GM21423 (cell line): ENCODE results near the gene TCF12.

Experiments used
- ATAC-seq: cut with Tn5 transposase; IDR thresholded peaks from one replicate; pipeline ENCODE4 v1.9.1; 2021; ENCODE audit warnings: mild to moderate bottlenecking, moderate library complexity; ENCODE audit not compliant: unreplicated experiment

TCF12 gene

DNA sequence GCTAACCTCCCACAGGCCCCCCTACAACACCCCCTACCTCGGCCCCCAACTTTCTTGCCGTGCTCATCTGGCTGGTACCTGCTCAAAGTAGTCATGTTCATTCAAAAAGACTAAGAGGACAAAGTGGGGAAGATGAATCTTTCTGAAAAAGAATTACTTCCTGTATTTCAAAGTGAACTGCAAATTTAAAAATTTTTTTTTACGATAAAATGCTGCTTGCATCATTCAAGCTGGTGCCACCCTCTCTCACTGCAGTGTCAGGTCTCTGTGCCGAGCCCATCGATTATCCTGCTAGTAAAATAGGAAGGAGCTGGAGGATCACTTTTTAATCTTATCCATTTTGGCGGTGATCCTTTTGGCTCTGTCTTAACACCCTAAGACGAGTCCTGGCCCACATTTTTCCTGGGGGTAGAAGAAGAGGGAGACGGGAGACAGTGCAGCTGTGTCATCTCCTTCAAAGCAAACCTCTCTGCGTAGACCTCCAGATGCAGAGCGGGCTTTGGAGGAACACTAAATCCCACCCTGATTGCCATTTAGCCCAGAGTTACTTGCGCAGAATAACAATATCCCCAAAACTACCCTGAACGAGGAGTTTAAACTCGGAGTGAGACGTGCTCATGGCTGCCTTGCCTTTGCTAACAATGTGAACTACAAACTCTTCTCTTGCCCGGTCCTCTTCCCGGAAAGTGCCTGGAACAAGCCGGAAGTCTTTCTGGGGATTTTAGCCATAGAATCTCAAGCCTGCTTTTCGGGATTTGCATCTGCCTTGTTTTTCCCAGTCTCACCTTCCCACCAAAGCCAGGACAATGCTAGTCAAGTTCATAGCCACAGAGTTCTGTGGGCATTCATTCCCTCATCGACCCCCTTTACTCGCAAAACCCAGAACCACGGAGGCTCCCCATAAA, 391.7 kb downstream of the TCF12 start:
- ATAC-seq: no peak

DNA sequence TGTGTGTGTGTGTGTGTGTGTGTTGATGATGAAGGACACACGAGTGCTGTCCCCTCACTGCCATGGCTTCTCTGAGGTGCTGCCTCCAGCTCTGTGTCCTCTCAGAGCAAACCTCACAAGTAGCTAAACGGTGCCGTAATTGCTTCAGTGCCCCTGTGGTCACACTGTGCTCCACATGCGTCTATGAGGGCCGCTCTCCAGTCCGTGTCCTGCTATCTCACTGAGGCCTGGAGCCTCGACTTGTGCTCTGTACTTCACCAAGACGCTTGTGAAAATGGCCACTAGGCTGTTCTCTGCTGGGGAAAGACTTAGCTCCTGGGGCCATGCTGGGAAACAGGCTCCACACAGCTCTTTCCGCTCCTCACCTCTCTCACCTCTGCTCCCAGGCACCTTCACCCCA, 392.4 kb downstream of the TCF12 start:
- no peak for ATAC-seq

DNA sequence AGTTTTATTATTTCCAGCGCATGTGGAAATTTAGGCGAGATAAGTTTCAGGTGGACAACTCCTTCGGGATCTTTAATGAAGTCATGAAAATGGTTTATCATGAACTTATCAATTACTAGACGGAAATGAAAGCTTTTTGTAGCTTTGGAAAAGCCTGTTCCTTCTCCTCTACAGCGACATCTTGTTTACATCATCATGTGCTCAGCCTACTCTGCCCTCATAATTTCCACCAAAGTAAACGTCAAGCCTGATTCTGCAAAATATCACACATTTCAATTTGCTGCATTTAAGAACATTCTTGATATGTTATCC, 393.5 kb downstream of the TCF12 start:
- ATAC-seq: no peak

DNA sequence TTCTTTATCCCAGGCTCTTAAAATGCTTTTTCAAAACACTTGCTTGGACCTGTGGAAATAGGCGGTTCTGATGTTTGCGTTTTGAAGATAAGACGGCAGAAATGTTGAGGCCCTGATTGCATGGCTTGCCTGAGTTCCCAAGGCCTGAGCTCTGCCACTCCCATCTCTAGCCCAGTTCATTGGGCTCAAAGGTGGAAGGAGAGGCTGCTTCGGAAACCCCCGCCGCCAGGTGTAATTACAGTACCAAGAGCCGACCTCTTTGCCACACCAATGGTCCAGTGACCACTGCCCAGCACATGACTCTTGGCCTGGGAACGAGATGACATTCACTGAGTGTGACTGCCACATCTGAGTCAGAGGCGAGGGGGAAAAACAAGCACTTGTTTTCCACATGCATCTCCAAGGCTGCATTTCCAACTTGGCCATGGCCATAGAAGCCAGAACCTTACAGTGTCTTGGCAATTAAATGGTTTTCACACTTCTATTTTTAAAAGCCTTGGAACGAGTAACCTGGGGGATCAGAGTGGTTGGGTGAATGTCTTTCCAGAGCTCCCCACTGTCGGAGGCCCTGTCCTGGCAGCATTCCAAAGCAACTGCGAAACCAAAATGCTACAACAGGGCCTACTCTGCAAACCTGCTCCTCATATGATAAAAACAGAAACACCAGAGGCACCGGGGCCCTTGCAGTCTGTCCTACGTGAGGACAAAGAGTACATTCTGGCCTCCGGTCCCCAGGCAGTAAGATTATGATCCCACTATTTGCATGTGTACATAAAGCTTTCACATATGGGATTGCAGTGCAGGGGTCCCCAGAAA, 394.1 kb downstream of the TCF12 start:
- ATAC-seq: no peak

DNA sequence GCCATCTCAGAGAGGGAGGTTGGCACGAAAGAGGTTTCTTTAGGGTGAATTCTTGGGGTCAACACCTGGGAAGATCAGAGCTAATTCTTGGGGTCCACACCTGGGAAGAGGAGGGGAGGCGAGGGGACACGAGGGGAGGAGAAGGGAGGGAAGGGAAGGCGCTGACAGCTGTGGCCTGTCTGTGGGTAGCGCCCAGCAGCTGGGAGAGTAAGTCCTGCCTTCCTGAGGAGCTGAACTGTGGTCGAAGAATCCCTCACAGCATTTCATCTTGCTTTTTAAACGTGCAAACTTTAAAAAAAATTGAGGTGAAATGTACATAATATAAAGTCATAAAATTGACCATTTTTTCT, 394.7 kb downstream of the TCF12 start:
- ATAC-seq: no peak

DNA sequence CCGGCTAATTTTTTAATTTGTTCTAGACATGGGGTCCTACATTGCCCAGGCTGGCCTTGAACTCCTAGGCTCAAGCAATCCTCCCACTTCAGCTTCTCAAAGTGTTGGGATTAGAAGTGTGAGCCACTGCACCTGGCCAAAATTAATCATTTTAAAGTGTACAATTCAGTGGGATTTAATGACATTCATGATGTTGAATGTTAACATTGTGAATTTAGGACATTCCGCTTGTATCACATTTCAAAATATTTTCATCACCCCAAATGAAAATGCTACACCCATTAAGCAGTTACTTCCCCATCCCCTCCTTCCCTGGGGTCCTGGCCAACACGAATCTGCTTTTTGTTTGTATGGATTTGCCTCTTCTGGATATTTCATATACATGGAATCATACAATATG, 395.8 kb downstream of the TCF12 start:
- ATAC-seq: no peak

DNA sequence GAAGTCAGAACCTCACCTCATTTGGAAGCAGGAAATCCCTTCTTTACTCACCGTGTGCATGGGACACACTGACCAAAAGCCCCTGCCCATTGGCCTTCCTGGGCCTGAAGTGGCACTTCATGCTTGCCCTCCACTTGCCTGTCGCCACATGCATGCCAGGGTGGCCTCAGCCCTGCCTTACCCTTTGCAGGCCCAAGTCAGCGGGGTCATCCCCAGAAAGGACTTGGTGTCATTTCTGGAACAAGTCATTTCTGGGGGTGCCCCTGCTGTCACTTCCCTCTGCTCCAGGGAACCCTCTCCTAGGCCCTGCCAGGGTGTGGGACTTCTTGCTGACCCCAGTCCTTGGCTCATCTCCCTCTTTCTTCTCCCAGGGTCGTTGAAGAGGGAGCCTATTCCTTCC, 398.0 kb downstream of the TCF12 start:
- no peak for ATAC-seq

DNA sequence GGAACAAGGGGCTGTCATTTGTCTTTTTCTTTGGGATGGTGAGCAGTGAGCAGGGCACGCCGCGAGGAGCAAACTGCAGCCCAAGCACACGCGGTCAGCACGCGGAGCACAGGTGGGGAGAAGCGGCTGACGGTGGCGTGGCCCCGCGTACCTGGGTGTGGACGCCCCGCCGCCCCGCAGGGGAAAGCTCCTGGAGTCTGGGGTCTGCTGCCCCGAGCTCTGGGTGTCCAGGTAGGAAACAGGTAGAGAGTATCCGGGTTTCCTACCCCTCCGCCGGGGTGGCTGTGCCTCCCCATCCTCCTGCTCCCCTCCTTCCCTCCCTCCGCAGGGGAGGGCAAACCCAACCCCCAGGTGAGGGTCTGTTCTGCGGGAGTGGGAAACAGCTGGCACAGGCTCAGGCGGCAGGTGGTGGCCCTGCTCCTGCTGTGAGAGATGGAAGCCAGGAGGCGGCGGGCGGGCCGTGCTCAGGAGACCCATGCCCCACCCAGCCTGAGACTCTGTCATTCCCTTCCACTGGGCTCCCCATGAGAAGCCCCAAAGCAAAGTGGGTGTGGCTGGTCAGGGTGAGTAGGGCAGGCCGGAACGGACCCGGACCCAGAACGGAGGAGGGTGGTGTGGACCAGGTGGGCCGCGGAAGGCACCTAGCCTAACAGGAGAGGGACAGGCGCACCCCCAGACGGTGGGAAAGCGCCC, 400.9 kb downstream of the TCF12 start:
- no peak for ATAC-seq

DNA sequence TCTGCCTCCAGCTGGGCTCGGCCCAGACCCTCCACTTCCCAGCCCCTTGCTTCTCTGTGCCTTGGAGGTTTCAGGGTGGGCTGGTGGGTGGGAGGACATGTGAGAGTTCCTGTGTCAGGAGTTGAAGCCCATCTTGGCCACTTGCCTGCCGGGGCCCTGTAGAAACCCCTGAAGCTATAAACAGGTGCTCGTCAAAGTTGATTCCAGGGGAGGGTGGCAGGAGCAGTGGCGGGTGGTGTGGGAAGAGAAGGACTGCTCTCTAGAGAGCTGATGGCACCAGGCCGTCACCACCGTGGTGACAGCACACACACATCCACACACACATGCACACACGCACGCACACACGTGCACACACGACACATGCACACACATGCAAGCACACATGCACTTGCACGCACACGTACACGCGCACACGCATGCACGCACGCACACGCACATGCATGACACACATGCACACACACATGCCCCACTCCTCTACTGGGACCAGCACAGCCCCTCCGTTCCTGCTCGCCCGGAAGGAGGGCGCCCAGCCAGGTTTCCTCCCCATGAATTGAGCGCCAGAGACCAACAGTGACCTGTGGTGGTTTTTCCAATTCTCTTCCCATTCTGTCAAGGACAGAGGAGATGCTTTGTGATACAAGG, 401.6 kb downstream of the TCF12 start:
- no peak for ATAC-seq

DNA sequence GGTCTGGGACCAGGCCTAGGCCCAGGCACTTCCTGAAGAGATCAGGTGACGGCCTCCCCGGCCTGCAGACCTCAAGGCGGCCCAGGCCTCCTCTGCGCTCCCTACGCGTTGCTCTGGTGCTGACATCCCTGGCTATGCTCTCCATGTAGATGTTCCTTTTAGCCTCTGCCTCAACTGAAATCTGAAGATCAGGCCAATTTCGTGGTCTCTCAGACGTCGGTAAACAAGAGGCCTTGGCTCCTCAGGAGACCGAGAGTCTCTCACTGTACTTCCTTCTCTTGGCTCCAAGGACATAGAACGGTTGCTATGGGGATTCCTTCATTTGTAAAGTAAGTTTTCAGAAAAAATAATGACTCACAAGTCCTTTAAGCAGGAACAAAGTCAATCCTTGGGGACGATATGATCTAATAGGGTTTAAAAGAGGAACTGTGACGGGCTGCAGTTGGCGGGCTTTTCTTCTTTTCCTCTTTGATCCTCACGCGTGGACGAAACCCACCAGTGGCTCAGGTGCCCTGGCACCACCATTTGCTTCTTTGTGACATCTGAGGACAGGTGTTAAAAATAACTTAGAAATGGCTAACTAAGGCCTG, 402.3 kb downstream of the TCF12 start:
- no peak for ATAC-seq

DNA sequence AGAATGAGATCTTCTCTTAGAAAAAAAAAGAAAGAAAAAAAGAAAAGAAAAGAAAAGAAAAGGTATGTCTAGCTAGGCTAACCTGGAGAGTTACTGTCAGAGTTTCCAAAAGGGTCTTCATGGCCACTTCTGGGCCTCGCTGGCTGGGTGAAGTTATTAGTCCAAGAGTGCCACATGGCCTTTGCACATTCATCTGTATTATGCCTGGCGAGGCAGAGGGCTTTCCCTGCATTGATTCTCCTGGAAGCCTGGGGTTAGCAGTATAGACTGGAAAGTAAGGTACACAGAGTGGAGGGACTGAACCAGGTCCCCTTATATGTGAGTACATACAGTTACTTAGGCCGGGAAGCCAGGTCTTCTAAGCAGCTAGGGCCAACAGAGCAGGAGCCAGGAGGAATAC, 403.0 kb downstream of the TCF12 start:
- no peak for ATAC-seq

DNA sequence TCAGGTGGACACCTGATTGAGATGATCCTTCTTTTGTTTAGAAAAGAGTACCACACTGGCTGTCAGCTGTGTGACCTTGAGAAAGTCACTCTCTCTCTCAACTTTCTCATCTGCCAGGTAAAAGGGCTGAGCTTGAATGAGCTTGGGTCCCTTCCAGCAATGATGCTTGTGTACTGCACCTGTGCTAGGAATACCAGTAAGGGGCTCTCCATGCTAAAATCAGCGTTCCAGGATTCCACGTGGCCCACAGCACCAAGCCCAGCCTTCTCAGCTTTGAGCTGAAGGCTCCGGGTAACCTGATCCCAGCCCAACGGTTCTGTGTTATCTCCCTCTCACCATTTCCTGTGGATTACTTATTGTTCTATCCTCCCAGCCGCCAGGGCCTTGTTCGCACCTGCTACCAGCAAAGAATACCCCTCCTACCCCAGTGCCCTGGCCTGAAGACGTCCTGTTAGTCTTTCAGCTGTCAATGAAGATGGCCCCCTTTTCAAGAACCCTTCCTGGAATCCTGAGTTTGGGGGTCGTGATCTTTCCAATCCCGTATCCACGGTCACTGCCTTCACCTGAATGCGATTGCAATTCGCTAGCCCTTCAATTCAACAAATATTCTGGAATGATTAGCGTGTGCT, 403.6 kb downstream of the TCF12 start:
- ATAC-seq: no peak

DNA sequence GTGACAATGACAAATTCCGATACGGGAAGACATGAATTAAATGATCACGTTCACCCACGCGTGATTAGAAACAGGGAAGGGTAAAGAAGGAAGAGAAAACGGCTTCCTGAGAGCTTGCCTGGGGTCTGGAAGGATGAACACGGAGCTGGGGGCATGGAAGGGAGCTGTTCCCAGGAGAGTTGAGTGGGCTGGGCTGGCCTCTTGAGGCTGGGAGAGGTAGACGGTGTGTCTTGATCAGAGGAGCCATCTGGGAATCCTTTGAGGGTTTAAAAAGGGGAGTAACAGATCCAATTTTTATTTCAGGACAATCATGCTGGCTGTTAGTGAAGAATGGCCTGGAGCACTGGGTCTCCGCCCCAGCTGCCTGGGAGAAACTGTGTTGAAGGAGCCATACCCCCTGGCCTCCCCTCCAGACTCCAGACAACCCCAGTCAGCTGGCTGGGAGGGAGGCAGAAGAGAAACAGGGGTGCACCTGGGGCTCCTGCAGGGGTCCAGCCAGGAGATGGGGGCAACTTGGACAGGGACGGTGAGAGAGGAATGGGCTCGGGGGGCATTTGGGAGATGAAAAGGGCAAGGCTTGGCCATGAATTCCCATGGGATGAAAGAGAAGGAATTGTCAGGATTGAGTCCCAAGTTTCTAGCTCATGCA, 404.3 kb downstream of the TCF12 start:
- no peak for ATAC-seq

DNA sequence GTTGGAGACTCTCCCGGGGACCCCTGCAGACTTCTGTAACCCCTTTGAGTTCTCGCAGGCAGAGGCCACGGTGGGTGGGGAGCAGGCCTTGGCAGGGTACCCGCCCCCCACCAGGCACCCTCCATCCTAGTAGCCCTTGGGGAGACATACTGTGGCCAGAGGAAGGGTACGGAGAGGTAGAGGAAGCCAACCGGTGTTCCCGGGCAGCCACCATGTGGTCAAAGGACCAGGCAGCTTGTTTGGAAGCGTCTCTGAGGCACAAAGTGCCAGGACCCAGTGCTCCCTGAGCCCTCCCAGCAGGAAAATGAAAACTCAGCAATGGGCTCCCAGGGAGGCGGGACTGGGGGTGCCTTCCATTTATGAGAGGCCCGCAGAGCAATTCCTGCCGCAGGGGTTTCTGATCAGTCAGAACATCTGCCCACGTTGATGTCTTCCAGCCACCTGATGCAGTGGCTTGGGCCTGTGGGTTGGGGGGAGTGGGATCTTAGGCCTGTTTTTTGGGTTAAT, 404.9 kb downstream of the TCF12 start:
- no peak for ATAC-seq

DNA sequence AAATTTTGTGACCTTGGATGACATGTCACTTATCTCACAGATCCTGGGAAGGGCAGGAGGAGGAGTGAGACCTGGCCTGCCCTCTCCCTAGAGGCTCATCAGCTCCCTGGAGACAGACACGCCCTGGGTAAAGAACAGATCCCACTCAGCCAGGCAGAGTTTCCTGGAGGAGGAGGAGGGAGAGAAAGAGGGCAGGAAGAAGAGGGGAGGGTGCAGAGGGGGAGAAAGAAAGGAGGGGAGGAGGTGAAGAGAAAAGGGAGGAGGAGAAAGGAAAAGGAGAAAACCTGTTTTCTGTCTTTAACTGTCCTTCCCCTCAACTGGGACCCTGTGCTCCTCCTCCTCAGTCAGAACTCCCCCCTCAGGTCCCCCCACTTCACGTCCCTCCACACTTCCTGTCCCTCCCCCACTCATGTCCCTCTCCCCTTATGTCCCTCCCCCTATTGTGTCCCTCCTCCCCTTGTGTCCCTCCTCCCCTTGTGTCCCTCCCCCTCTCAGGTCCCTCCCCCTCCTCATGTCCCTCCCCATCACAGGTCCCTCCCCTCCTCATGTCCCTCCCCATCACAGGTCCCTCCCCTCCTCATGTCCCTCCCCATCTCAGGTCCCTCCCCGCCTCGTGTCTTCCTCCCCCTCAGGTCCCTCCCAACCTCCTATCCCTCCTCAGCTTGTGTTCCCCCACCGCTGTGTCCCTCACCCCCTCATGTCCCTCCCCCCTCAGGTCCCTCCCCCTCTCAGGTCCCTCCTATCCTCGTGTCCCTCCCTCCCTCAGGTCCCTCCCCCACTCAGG, 405.6 kb downstream of the TCF12 start:
- ATAC-seq: no peak

DNA sequence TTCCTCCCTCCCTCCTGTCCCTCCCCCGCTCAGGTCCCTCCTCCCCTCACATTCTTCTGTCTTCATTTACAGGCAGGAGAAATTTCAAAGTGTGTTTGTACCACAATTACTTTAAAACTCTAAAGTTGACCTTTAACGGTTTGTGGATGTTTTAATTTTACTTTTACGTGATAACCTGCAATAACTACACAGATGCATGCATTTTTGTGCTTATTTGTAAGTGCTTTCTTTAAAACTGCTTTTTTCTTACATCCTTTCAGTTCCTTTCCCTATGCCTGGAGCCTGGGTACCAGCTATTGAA, 406.1 kb downstream of the TCF12 start:
- ATAC-seq: no peak

DNA sequence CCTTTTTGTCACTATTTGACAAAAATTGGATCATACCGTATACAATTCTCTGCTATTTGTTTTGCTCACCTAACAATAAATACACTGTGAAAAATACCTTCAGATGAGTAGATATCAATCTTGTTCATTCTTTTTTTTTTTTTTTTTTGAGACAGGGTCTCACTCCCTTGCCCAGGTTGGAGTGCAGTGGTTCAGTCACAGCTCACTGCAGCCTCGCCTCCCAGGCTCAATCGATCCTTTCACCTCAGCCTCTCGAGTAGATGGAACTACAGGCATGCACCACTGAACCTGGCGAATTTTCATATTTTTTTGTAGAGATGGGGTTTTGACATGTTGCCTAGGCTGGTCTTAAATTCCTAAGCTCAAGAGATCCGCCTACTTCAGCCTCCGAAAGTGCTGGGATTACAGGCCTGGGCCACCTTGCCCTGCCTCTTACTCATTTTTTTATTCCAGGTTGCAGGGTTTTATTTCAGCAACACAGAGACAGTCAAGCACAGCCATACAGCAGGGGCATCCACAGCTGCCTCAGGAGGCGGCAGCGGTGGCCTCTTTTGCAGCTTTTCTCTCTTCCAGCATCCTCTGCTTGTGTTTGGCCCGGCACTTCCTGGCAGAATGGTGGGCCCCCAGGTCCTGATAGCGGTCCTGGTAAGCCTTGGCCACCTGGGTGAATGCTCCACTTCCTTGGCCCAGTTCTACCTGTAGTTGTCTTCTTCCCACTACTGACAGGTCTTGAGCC, 406.7 kb downstream of the TCF12 start:
- ATAC-seq: no peak

DNA sequence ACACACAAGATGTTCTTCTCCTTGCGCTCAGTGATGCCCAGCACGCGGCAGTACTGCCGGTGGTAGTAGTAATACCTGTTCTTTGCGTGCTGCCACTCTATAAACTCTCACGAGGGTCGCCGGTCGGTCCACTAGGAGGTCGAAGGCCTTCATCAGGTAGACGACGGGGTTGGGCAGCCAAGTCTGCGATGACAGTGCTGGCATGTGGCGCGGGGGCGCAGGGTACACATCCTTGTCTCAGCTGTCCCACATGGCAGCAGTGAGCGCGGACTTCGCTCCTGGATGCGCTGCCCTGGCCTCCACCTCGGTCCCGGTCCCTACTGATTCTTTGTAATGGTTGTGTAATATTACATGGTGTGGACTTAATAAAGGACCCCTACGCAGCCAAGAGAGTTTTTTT, 407.8 kb downstream of the TCF12 start:
- ATAC-seq: no peak
